Cardiac muscle cell (in vitro differentiated cells and primary cell): ENCODE results near the gene MSANTD7. TPM values are rescaled to one million over a fixed set of nuclear protein-coding genes. Genes with fewer than 3 reads are reported as not detected.

Experiments used
- DNase-seq, 2 donors: peaks; one replicate each; pipeline versions ENCODE4 v3.0.0 to v3.0.0-alpha.2; 2010 to 2017; ENCODE audit warnings: low read depth in 1 of 2, low spot score in 1 of 2
- H3K27ac ChIP-seq: fragments of 200-600 bp; sonication (generic); 2 replicates; pipeline ENCODE4 v1.5.1; 2016
- H3K27me3 ChIP-seq: fragments of 200-600 bp; sonication (generic); 2 replicates; pipeline ENCODE4 v1.6.0; 2016; ENCODE audit warnings: control low read depth
- H3K36me3 ChIP-seq: fragments of 200-600 bp; sonication (generic); 2 replicates; pipeline ENCODE4 v1.5.1; 2016; ENCODE audit warnings: control low read depth
- H3K4me1 ChIP-seq: fragments of 200-600 bp; sonication (generic); 2 replicates; pipeline ENCODE4 v1.8.1; 2017; ENCODE audit warnings: low read depth, mild to moderate bottlenecking, mixed run types
- H3K4me3 ChIP-seq: fragments of 200-600 bp; sonication (generic); 2 replicates; pipeline ENCODE4 v1.5.1; 2016; ENCODE audit warnings: mild to moderate bottlenecking
- H3K9me3 ChIP-seq: fragments of 200-600 bp; sonication (generic); 2 replicates; pipeline ENCODE4 v1.5.1; 2017; ENCODE audit warnings: low read depth, mild to moderate bottlenecking, control low read depth
- CTCF ChIP-seq: IDR thresholded peaks from 2 replicates; pipeline ENCODE4 v1.5.1; 2012; ENCODE audit warnings: low read depth, mild to moderate bottlenecking, low read length
- polyA plus RNA-seq: library from polyadenylated mRNA; unstranded; fragments of >200 nt; fragmentation: Nextera tagmentation; extraction: Ambion mirVana; gene quantifications from 2 replicates; pipeline ENCODE4 v1.2.1, GENCODE V29; 2016
- total RNA-seq: library from RNA; depleted of rRNA; stranded (reverse); fragments of >200 nt; gene quantifications from 2 replicates; pipeline ENCODE4 v1.2.3, GENCODE V29; 2016

Gene MSANTD7
- total and polyA plus RNA-seq, 2 experiments from 2014 or later, result 10.1 to 16.0 TPM

GRCh38 chr10:14820010-14820774, 17.9 kb upstream of the MSANTD7 start:
- Histone ChIP-seq H3K27ac (no peak overlapping the region), H3K36me3 (no peaks in the 10 kb centered on the region), H3K4me3 (no peak overlapping the region), H3K9me3 (no peaks in the 10 kb centered on the region), H3K27me3 (no peaks in the 10 kb centered on the region), H3K4me1 (peaks cover 7% of the 10 kb centered on the region)
- peak in 1 of 2 donors; percentile 86 for DNase-seq
- TF ChIP-seq CTCF, result no peak

DNA sequence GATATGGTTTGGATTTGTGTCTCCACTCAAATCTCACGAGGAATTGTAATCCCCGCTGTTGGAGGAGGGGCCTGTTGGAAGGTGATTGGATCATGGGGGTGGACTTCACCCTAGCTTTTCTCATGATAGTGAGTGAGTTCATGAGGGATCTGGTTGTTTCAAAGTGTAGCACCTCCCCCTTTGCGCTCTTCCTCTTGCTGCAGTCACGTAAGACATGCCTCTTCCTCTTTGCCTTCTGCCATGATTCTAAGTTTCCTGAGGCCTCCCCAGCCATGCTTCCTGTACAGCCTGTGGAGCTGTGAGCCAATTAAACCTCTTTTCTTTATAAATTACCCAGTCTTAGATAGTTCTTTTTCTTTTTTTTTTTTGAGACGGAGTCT, 17.3 kb upstream of the MSANTD7 start:
- no peaks in the 10 kb centered on the region for H3K9me3 ChIP-seq
- H3K4me1 ChIP-seq, result peaks cover 7% of the 10 kb centered on the region
- no peak for DNase-seq
- H3K27me3 ChIP-seq, result no peaks in the 10 kb centered on the region
- H3K36me3 ChIP-seq, result no peaks in the 10 kb centered on the region
- H3K4me3 ChIP-seq, result no peak overlapping the region
- H3K27ac ChIP-seq, result no peak overlapping the region
- TF ChIP-seq CTCF, result no peak

- Histone ChIP-seq H3K36me3 (no peaks in the 10 kb centered on the region), H3K27me3 (no peaks in the 10 kb centered on the region), H3K4me3 (no peak overlapping the region), H3K27ac (no peak overlapping the region), H3K9me3 (no peaks in the 10 kb centered on the region), H3K4me1 (peaks cover 7% of the 10 kb centered on the region)
- no peak for TF ChIP-seq CTCF
- no peak for DNase-seq
These were observed 16.3 kb upstream of the MSANTD7 start for GRCh38 chr10:14821635-14822375.

DNA sequence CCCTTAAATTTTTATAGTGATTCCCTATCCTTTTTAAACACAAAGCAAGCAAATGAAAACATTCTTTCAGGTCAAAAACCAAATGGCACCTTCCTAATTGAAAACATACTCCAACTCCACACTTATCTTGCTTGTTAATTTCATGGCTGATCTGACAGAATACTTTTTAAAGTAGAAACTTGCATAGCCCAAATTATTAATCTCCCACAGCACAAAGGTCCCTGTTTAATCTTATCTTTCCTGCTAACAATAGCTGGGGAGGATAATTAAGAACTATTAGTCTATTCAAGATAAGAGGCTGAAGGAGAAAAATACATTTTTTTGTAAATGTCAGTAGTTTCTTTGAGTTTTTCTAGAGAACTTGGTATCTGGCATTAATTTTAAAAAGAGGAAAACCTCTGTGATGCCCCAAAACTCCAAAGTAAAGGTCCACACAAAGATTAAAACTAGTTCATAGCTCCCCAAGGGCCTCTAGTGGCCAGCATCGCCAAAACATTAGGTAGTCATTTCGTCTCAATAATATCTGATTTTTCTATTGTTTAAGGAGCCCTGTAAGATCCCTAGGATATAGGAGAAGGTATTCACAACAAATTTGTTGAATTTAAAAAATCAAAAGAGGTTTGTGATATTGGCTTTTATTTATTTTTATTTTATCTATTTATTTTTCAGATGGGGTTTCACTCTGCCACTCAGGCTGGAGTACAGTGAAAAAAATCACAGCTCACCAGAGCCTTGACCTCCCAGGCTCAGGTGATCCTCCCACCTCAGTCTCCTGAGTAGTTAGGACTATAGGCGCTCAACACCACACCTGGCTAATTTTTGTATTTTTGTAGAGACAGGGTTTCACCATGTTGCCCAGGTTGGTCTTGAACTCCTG, 15.0 kb upstream of the MSANTD7 start:
- Histone ChIP-seq H3K27ac (no peak overlapping the region), H3K27me3 (no peaks in the 10 kb centered on the region), H3K9me3 (no peaks in the 10 kb centered on the region), H3K4me1 (peaks cover 7% of the 10 kb centered on the region), H3K4me3 (no peak overlapping the region), H3K36me3 (no peaks in the 10 kb centered on the region)
- peak; percentile 73 for TF ChIP-seq CTCF
- peak; percentile 44 to 69 for DNase-seq

DNA sequence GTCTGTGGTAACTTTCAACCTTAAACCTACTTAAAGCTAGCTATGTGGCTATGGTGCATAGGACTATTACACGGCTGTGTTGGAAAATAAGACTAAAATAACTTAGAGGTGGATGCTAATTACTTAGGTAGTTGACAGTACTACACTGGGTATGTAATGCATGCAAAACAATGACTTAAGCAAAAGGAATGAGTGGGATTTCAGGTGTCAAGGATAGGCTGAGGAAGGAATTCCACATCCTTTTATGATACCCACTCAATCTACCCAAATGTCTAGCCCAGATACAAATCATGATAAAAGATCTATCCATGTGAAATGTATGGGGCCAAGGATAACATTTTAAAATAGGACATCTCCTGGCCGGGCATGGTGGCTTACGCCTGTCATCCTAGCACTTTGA, 14.1 kb upstream of the MSANTD7 start:
- H3K36me3 ChIP-seq, result no peaks in the 10 kb centered on the region
- TF ChIP-seq CTCF, result no peak

More for the DNA sequence above, 14.1 kb upstream of the MSANTD7 start:
- no peaks in the 10 kb centered on the region for H3K9me3 ChIP-seq
- DNase-seq, result no peak
- peaks cover 7% of the 10 kb centered on the region for H3K4me1 ChIP-seq
- no peak overlapping the region for H3K4me3 ChIP-seq
- no peaks in the 10 kb centered on the region for H3K27me3 ChIP-seq
- H3K27ac ChIP-seq, result no peak overlapping the region
